ENCODE data around the gene SNTG2.
"Not testable (repeated sequence)": the region's sequence is repeated elsewhere in the genome, so short reads cannot be mapped to it uniquely, and the experiment has no call there.

The SNTG2 gene

GRCh38 chr2:1099418-1099817, 148.8 kb downstream of the SNTG2 start:
- DNase-seq (ENCODE audit: low spot score), result no peak

GRCh38 chr2:1101011-1101782, 150.5 kb downstream of the SNTG2 start:
- DNase-seq (ENCODE audit: low spot score), result no peak

- no peak for DNase-seq (ENCODE audit: low spot score)
Observed at GRCh38 chr2:1101982-1102590, 151.4 kb downstream of the SNTG2 start.

GRCh38 chr2:1104364-1104763, 153.7 kb downstream of the SNTG2 start:
- DNase-seq (ENCODE audit: low spot score), result no peak

GRCh38 chr2:1106344-1106743, 155.7 kb downstream of the SNTG2 start:
- not testable (repeated sequence) for DNase-seq (ENCODE audit: low spot score)

GRCh38 chr2:1115843-1116539, 165.3 kb downstream of the SNTG2 start:
- no peak for DNase-seq (ENCODE audit: low spot score)

- DNase-seq (ENCODE audit: low spot score), result no peak
Observed at GRCh38 chr2:1117569-1117968, 166.9 kb downstream of the SNTG2 start.

- DNase-seq (ENCODE audit: low spot score), result no peak
Observed at GRCh38 chr2:1125217-1125616, 174.6 kb downstream of the SNTG2 start.

- no peak for DNase-seq (ENCODE audit: low spot score)
Observed at GRCh38 chr2:1125633-1126370, 175.2 kb downstream of the SNTG2 start.

GRCh38 chr2:1129982-1130381, 179.3 kb downstream of the SNTG2 start:
- no peak for DNase-seq (ENCODE audit: low spot score)

GRCh38 chr2:1130922-1131321, 180.3 kb downstream of the SNTG2 start:
- DNase-seq (ENCODE audit: low spot score), result no peak

GRCh38 chr2:1132328-1132969, 181.8 kb downstream of the SNTG2 start:
- no peak for DNase-seq (ENCODE audit: low spot score)

GRCh38 chr2:1133896-1134295, 183.2 kb downstream of the SNTG2 start:
- DNase-seq (ENCODE audit: low spot score), result not testable (repeated sequence)

- no peak for DNase-seq (ENCODE audit: low spot score)
Observed at GRCh38 chr2:1134629-1135028, 184.0 kb downstream of the SNTG2 start.

- no peak for DNase-seq (ENCODE audit: low spot score)
Observed at GRCh38 chr2:1136067-1136466, 185.4 kb downstream of the SNTG2 start.

- DNase-seq (ENCODE audit: low spot score), result no peak
Observed at GRCh38 chr2:1136846-1137245, 186.2 kb downstream of the SNTG2 start.

- no peak for DNase-seq (ENCODE audit: low spot score)
Observed at GRCh38 chr2:1137264-1137663, 186.6 kb downstream of the SNTG2 start.

- no peak for DNase-seq (ENCODE audit: low spot score)
Observed at GRCh38 chr2:1137913-1138391, 187.3 kb downstream of the SNTG2 start.

GRCh38 chr2:1140389-1141003, 189.8 kb downstream of the SNTG2 start:
- DNase-seq (ENCODE audit: low spot score), result peak; percentile 26

- DNase-seq (ENCODE audit: low spot score), result no peak
Observed at GRCh38 chr2:1141079-1141478, 190.4 kb downstream of the SNTG2 start.

GRCh38 chr2:1143129-1143528, 192.5 kb downstream of the SNTG2 start:
- DNase-seq (ENCODE audit: low spot score), result no peak

All from COLO829 (cell line).